GM12872 (cell line): ENCODE data around the gene SH2D3A.

Source experiments
- CTCF ChIP-seq: IDR thresholded peaks from 3 replicates; pipeline ENCODE4 v1.5.1; 2011; ENCODE audit warnings: low read depth, mild to moderate bottlenecking, low read length, moderate library complexity; ENCODE audit not compliant: insufficient read depth

The SH2D3A gene

GRCh38 chr19:6739883-6740588 lies 27.2 kb downstream of the SH2D3A start:
- no peak for TF ChIP-seq CTCF

- no peak for TF ChIP-seq CTCF
Measured at GRCh38 chr19:6739390-6739882, 27.8 kb downstream of the SH2D3A start, which contains the start of gene TRIP10. Gene TRIP10 (plus strand): TSS chr19:6739680. CDS start chr19:6739762, 82 bp downstream.

- no peak for TF ChIP-seq CTCF
Measured at GRCh38 chr19:6738787-6739389, 28.3 kb downstream of the SH2D3A start.

GRCh38 chr19:6737873-6738786 lies 29.1 kb downstream of the SH2D3A start:
- TF ChIP-seq CTCF, result peak; percentile 83

GRCh38 chr19:6737284-6737872 lies 29.9 kb downstream of the SH2D3A start, which contains the start of gene GPR108:
Gene GPR108 (minus strand): TSS chr19:6737580. CDS start chr19:6737576, 4 bp downstream.
- no peak for TF ChIP-seq CTCF

GRCh38 chr19:6736917-6737283 lies 30.3 kb downstream of the SH2D3A start:
- no peak for TF ChIP-seq CTCF
